Neural progenitor cell (in vitro differentiated cells): ENCODE data around the gene NAT8L.

Source experiments
- CTCF ChIP-seq: fragments of 200-600 bp; sonication (generic); IDR thresholded peaks from 2 replicates; pipeline ENCODE4 v1.5.1; 2017; ENCODE audit warnings: antibody characterized with exemption, mild to moderate bottlenecking
- EZH2 ChIP-seq: fragments of 200-600 bp; sonication (generic); IDR thresholded peaks from 2 replicates; pipeline ENCODE4 v1.6.1; 2017; ENCODE audit warnings: antibody characterized with exemption, mild to moderate bottlenecking, moderate library complexity
- EZH2phosphoT487 ChIP-seq: fragments of 200-600 bp; sonication (generic); IDR thresholded peaks from 2 replicates; pipeline ENCODE4 v1.6.1; 2017; ENCODE audit warnings: antibody characterized with exemption

- TF ChIP-seq CTCF: no peak
- no peak for TF ChIP-seq EZH2
- no peak for TF ChIP-seq EZH2phosphoT487
Observed at GRCh38 chr4:2090642-2091041, 31.5 kb downstream of the NAT8L start.
